K562 (cell line): Measurements from ENCODE around the gene PDE4D. TPM values are rescaled to one million over a fixed set of nuclear protein-coding genes. Genes with fewer than 3 reads are reported as not detected.

Source experiments
- ATAC-seq: fragments of 200-7000 bp; cut with Tn5 transposase; 3 replicates; pipeline ENCODE4 v1.9.1; 2020; ENCODE audit warnings: moderate library complexity
- BruUV-seq: library from RNA; stranded (reverse); fragments of 400-500 nt; replicated peaks from 2 replicates; lab custom pipeline; 2021; lab: Mats Ljungman, UMichigan
- CTCF ChIA-PET: fragments of 300-600 bp; formaldehyde crosslinking; extraction: SDS; loops from one replicate; lab custom pipeline; 2021; ENCODE audit warnings: low intra/inter-chr PET ratio; lab: Yijun Ruan, JAX
- POLR2A ChIA-PET: fragments of 300-600, 350-650 bp; sonication (Branson Sonifier 250); formaldehyde crosslinking; extraction: SDS; loops from one replicate; lab custom pipeline; 2021; ENCODE audit warnings: antibody characterized with exemption, inconsistent platforms; lab: Yijun Ruan, JAX
- DNase-seq, 4 experiments: peaks; one replicate each; pipeline versions ENCODE4 v3.0.0 to v3.0.0-alpha.2; 2011 to 2018; ENCODE audit warnings: low spot score in 3 of 4, mixed read lengths in 3 of 4; ENCODE audit errors: extremely low read depth in 1 of 4
- FAIRE-seq: peaks from 2 replicates; lab custom pipeline; 2011; peaks lifted over from hg19 to GRCh38; lab: Jason Lieb, UNC
- H2AFZ ChIP-seq: 2 replicates; pipeline ENCODE4 v1.6.0; 2011; ENCODE audit warnings: low read depth, low read length, control low read depth, inconsistent platforms
- H3K27ac ChIP-seq: fragments of 200-600 bp; 3 replicates; pipeline ENCODE4 v1.8.0; 2011; ENCODE audit warnings: low read depth, mild to moderate bottlenecking, control low read depth, inconsistent platforms, low read length, moderate library complexity, mixed read lengths; ENCODE audit errors: extremely low read depth
- H3K27me3 ChIP-seq, 2 experiments: fragments of 300-600 bp in 1 of 2; 2 replicates in 1 of 2; 3 replicates in 1 of 2; pipeline versions ENCODE4 v1.6.0 to v1.8.0; 2011; ENCODE audit warnings: inconsistent platforms in 2 of 2, low read length in 2 of 2, mild to moderate bottlenecking in 1 of 2, mixed read lengths in 1 of 2, moderate library complexity in 1 of 2; ENCODE audit not compliant: control insufficient read depth in 2 of 2, insufficient read depth in 2 of 2
- H3K36me3 ChIP-seq: fragments of 300-600 bp; 3 replicates; pipeline ENCODE4 v1.8.0; 2011; ENCODE audit warnings: mild to moderate bottlenecking, low read length, inconsistent platforms; ENCODE audit not compliant: control insufficient read depth, insufficient read depth
- H3K4me1 ChIP-seq, 2 experiments: fragments of 200-600 bp in 1 of 2; replicated peaks in 1 of 2; 2 replicates in 1 of 2; 3 replicates in 1 of 2; pipeline versions ENCODE4 v1.5.1 to v1.8.0; 2011; ENCODE audit warnings: inconsistent platforms in 2 of 2, low read length in 2 of 2, mild to moderate bottlenecking in 1 of 2, mixed read lengths in 1 of 2, moderate library complexity in 1 of 2; ENCODE audit not compliant: control insufficient read depth in 2 of 2, insufficient read depth in 2 of 2
- H3K4me2 ChIP-seq: 2 replicates; pipeline ENCODE4 v1.6.1; 2011; ENCODE audit warnings: low read length, control low read depth, inconsistent platforms, mixed read lengths; ENCODE audit not compliant: insufficient read depth
- H3K4me3 ChIP-seq: fragments of 200-600 bp; sonication (generic), shearing (Covaris generic); 2 replicates; pipeline ENCODE4 v1.5.1; 2016; ENCODE audit warnings: control low read depth, inconsistent platforms
- H3K79me2 ChIP-seq: fragments of 200-600 bp; 3 replicates; pipeline ENCODE4 v1.8.0; 2011; ENCODE audit warnings: low read length, inconsistent platforms; ENCODE audit not compliant: control insufficient read depth, insufficient read depth
- H3K9ac ChIP-seq, 2 experiments: 2 replicates each; pipeline versions ENCODE4 v1.6.0 to v1.6.1; 2011; ENCODE audit warnings: low read depth in 2 of 2, low read length in 2 of 2, control low read depth in 1 of 2, inconsistent platforms in 1 of 2, mild to moderate bottlenecking in 1 of 2, mixed read lengths in 1 of 2; ENCODE audit not compliant: insufficient read depth in 1 of 2
- H3K9me1 ChIP-seq: one replicate; pipeline ENCODE4 v1.6.0; 2011; ENCODE audit warnings: inconsistent platforms, mild to moderate bottlenecking, low read length, moderate library complexity; ENCODE audit not compliant: control insufficient read depth, insufficient read depth
- H3K9me3 ChIP-seq: replicated peaks from 2 replicates; pipeline ENCODE4 v1.5.1; 2011; ENCODE audit warnings: low read depth, low read length, inconsistent platforms; ENCODE audit not compliant: control insufficient read depth, insufficient read depth
- H4K20me1 ChIP-seq: replicated peaks from 2 replicates; pipeline ENCODE4 v1.6.1; 2011; ENCODE audit warnings: low read length, inconsistent platforms, mixed read lengths; ENCODE audit not compliant: control insufficient read depth, insufficient read depth
- CREB1 ChIP-seq, 2 experiments: sonication (generic) in 1 of 2; formaldehyde crosslinking in 1 of 2; IDR thresholded peaks; 2 replicates each; pipeline versions ENCODE4 v1.6.1 to v1.8.0; 2012 to 2022; ENCODE audit warnings: inconsistent platforms in 1 of 2, mild to moderate bottlenecking in 1 of 2, missing genetic modification reagents in 1 of 2, moderate library complexity in 1 of 2
- HDAC2 ChIP-seq: fragments of 450-650 bp; IDR thresholded peaks from 2 replicates; pipeline ENCODE4 v1.6.1; 2016; ENCODE audit warnings: mild to moderate bottlenecking
- LARP7 ChIP-seq: fragments of 450-650 bp; IDR thresholded peaks from 2 replicates; pipeline ENCODE4 v1.6.1; 2016
- MAFK ChIP-seq: IDR thresholded peaks from 2 replicates; pipeline ENCODE4 v1.6.1; 2011; ENCODE audit warnings: low read length, improper control_type of control experiment
- MXI1 ChIP-seq: IDR thresholded peaks from 2 replicates; pipeline ENCODE4 v1.6.1; 2011; ENCODE audit warnings: low read depth, mild to moderate bottlenecking, improper control_type of control experiment, low read length
- POLR3G ChIP-seq: IDR thresholded peaks from 2 replicates; pipeline ENCODE4 v1.6.1; 2011; ENCODE audit not compliant: insufficient read length, insufficient replicate concordance; ENCODE audit errors: extremely low read depth
- POU5F1 ChIP-seq: fragments of 150-350 bp; IDR thresholded peaks from 2 replicates; pipeline ENCODE4 v1.6.1; 2014; ENCODE audit warnings: borderline replicate concordance, low read length, low read depth, mild to moderate bottlenecking; ENCODE audit not compliant: partially characterized antibody
- SOX6 ChIP-seq: fragments of 450-650 bp; IDR thresholded peaks from 2 replicates; pipeline ENCODE4 v1.6.1; 2014; ENCODE audit warnings: mild to moderate bottlenecking
- TAF9B ChIP-seq: fragments of 450-650 bp; IDR thresholded peaks from 2 replicates; pipeline ENCODE4 v1.6.1; 2018; ENCODE audit warnings: mild to moderate bottlenecking; ENCODE audit not compliant: partially characterized antibody
- ZBTB7A ChIP-seq: IDR thresholded peaks from 2 replicates; pipeline ENCODE4 v1.6.1; 2011; ENCODE audit warnings: low read depth, mild to moderate bottlenecking, low read length, moderate library complexity, borderline replicate concordance; ENCODE audit not compliant: control insufficient read depth
- ZEB2 ChIP-seq: fragments of 450-650 bp; IDR thresholded peaks from 2 replicates; pipeline ENCODE4 v1.6.1; 2016
- ZNF668 ChIP-seq: fragments of 250-450 bp; sonication (Bioruptor Pico); IDR thresholded peaks from 2 replicates; pipeline ENCODE4 v1.8.0; 2022; ENCODE audit warnings: mild to moderate bottlenecking, inconsistent platforms
- ZNF766 ChIP-seq: fragments of 200-800 bp; sonication (Bioruptor generic); conservative IDR thresholded peaks from 2 replicates; pipeline ENCODE4 v1.6.1; 2016; ENCODE audit warnings: missing genetic modification characterization, missing compliant biosample characterization
- ZZZ3 ChIP-seq: fragments of 450-650 bp; IDR thresholded peaks from 2 replicates; pipeline ENCODE4 v1.6.1; 2016; ENCODE audit warnings: antibody characterized with exemption, mild to moderate bottlenecking, moderate library complexity
- WGBS: fragments of 100-300 bp; shearing (Covaris generic); methylation state at CpG from one replicate; pipeline ENCODE4 v1.1.6; 2016; ENCODE audit warnings: low coverage, mixed read lengths; ENCODE audit not compliant: insufficient coverage; ENCODE audit errors: missing lambda C conversion rate; 5-methylcytosine and 5-hydroxymethylcytosine counted together
- in situ Hi-C: fragments of 300-500 bp; cut with MboI; formaldehyde crosslinking; loops from 4 replicates; pipeline ENCODE4 v1.15.0; 2018; ENCODE audit warnings: inconsistent platforms, mixed read lengths
- intact Hi-C: fragments of 100-400 bp; cut with micrococcal nuclease; formaldehyde crosslinking; loops from 2 replicates; pipeline ENCODE4 v1.14.2; 2022
- polyA plus RNA-seq, 8 experiments: library from polyadenylated mRNA; depleted of rRNA in 4 of 8; stranded (reverse) in 5 of 8; unstranded in 3 of 8; fragments of >200 nt; fragmentation: Nextera tagmentation in 2 of 8; fragmentation: Illumina TruSeq in 1 of 8; extraction: Ambion mirVana in 2 of 8; extraction: Trizol in 1 of 8; gene quantifications; 2 replicates each; pipeline versions ENCODE4 v1.2.1 to v1.2.3, GENCODE V29; 2011 to 2014; ENCODE audit warnings: inconsistent platforms in 1 of 8, missing spikeins in 1 of 8
- total RNA-seq, 7 experiments: library from RNA; depleted of rRNA in 6 of 7; stranded (reverse); fragments of >200 nt in 6 of 7; fragmentation: Illumina TruSeq in 2 of 7; extraction: Trizol in 2 of 7; gene quantifications; 2 replicates each; pipeline versions ENCODE4 v1.2.1 to v1.2.3, GENCODE V29; 2011 to 2021; ENCODE audit warnings: low replicate concordance in 1 of 7
- TF ChIP-seq, protein P1 (sequence below): fragments of 450-650 bp; IDR thresholded peaks from 2 replicates; pipeline ENCODE4 v1.6.1; 2014; ENCODE audit warnings: low read depth, mild to moderate bottlenecking, moderate library complexity, borderline replicate concordance
- TF ChIP-seq, protein P2 (sequence below): fragments of 450-650 bp; IDR thresholded peaks from 2 replicates; pipeline ENCODE4 v1.6.1; 2016; ENCODE audit warnings: low read depth, mild to moderate bottlenecking, moderate library complexity
- TF ChIP-seq, protein P3 (sequence below): sonication (generic); formaldehyde crosslinking; IDR thresholded peaks from 2 replicates; pipeline ENCODE4 v1.8.0; 2022; ENCODE audit warnings: mild to moderate bottlenecking, missing genetic modification reagents

PDE4D gene
- total and polyA plus RNA-seq, 9 of the 15 experiments (the other 6 are each of a cell fraction or from before 2014, with no cell fraction given), result 0.04 to 0.46 (median 0.13) TPM

DNA sequence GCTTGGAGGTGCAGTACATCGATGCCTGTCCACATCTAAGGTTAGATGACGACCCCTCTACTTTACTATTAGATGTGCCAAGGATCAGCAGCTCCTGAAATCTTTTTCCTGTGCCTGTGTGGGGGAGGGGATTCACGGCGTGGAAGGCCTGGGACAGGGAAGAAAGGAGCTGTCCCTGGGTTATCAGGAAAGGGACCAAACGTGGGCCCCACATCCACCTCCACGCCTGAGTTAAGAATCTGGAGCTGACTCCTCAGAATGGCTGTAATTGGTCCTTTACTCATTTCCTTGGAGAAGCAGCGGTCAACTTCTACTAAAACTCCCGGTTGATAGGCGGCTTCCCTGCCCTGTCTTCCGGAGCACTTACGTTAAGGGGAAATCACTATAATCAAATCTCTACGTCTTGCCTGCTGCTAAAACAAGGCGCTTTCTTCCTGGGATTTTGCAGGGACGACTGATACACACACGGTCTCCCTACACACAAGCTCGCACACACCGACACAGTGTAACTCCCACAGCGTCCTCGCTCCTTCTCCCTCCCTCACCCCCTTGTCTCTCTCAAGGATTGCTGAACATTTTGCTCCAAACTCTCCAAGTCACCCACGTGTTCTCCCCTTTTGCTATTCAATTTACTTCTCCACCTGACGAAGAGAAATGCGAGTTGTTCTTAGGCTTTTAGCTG lies 1.4 kb downstream of the PDE4D start:
- H3K79me2 ChIP-seq, result no peaks in the 10 kb centered on the region
- H3K9me1 ChIP-seq, result no peaks in the 10 kb centered on the region
- no peaks in the 10 kb centered on the region for H4K20me1 ChIP-seq
- no peak overlapping the region for H3K9ac ChIP-seq
- no peak overlapping the region for H3K4me2 ChIP-seq
- no peak for FAIRE-seq
- no peak overlapping the region for H3K27ac ChIP-seq
- intact Hi-C loops, result no loop called here
- no peak for ATAC-seq
- in situ Hi-C loops, result no loop called here
- CTCF ChIA-PET, result no interaction called here
- WGBS, result 2% methylated on average over 20 of the region's 22 CpGs
- H3K4me3 ChIP-seq, result no peak overlapping the region
- no peak for TF ChIP-seq ZNF668 (CRISPR knock-in tag)
- TF ChIP-seq, protein P1, sequence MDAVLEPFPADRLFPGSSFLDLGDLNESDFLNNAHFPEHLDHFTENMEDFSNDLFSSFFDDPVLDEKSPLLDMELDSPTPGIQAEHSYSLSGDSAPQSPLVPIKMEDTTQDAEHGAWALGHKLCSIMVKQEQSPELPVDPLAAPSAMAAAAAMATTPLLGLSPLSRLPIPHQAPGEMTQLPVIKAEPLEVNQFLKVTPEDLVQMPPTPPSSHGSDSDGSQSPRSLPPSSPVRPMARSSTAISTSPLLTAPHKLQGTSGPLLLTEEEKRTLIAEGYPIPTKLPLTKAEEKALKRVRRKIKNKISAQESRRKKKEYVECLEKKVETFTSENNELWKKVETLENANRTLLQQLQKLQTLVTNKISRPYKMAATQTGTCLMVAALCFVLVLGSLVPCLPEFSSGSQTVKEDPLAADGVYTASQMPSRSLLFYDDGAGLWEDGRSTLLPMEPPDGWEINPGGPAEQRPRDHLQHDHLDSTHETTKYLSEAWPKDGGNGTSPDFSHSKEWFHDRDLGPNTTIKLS, result no peak
- TF ChIP-seq SOX6, result no peak
- TF ChIP-seq ZBTB7A, result no peak
- TF ChIP-seq, protein P2, sequence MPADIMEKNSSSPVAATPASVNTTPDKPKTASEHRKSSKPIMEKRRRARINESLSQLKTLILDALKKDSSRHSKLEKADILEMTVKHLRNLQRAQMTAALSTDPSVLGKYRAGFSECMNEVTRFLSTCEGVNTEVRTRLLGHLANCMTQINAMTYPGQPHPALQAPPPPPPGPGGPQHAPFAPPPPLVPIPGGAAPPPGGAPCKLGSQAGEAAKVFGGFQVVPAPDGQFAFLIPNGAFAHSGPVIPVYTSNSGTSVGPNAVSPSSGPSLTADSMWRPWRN, result no peak
- no peak for TF ChIP-seq ZNF766 (CRISPR knock-in tag)
- no peak for TF ChIP-seq MAFK
- TF ChIP-seq, protein P3, sequence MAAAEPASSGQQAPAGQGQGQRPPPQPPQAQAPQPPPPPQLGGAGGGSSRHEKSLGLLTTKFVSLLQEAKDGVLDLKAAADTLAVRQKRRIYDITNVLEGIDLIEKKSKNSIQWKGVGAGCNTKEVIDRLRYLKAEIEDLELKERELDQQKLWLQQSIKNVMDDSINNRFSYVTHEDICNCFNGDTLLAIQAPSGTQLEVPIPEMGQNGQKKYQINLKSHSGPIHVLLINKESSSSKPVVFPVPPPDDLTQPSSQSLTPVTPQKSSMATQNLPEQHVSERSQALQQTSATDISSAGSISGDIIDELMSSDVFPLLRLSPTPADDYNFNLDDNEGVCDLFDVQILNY (CRISPR knock-in tag), result no peak
- TF ChIP-seq LARP7, result no peak
- TF ChIP-seq MXI1, result no peak
- no peak for TF ChIP-seq POLR3G
- no peak for TF ChIP-seq POU5F1
- no peak for TF ChIP-seq ZEB2
- no peak for TF ChIP-seq TAF9B
- TF ChIP-seq HDAC2, result no peak
- TF ChIP-seq CREB1 (IDR thresholded peaks at IDR 0.05), result no peak
- TF ChIP-seq CREB1 (CRISPR knock-in tag; IDR thresholded peaks at IDR 0.05), result no peak
- TF ChIP-seq ZZZ3, result no peak
- TF ChIP-seq, all 486 proteins: peak for 0
- Histone ChIP-seq H3K9me3 (no peaks in the 10 kb centered on the region), H3K4me1 (no peaks in the 10 kb centered on the region), H3K36me3 (no peaks in the 10 kb centered on the region), H2AFZ (no peak overlapping the region), H3K27me3 (no peaks in the 10 kb centered on the region)
- DNase-seq, result no peak
- POLR2A ChIA-PET, result no interaction called here
- no TSS peak for BruUV-seq
